Caco-2 (cell line): ENCODE data around the gene TBKBP1. TPM values are rescaled to one million over a fixed set of nuclear protein-coding genes. Genes with fewer than 3 reads are reported as not detected.

ENCODE experiments used
- BruUV-seq: library from RNA; stranded (reverse); fragments of 400-500 nt; replicated peaks from 2 replicates; lab custom pipeline; 2021; lab: Mats Ljungman, UMichigan
- CTCF ChIA-PET: fragments of 300-600 bp; sonication (Branson Sonifier 250); formaldehyde crosslinking; loops from one replicate; lab custom pipeline; 2022; ENCODE audit warnings: antibody characterized with exemption; lab: Charles Lee
- POLR2A ChIA-PET: fragments of 300-600 bp; sonication (Branson Sonifier 250); formaldehyde crosslinking; loops from one replicate; lab custom pipeline; 2022; ENCODE audit warnings: antibody characterized with exemption; lab: Charles Lee
- DNase-seq, 2 experiments: peaks; one replicate each; pipeline versions ENCODE4 v3.0.0 to v3.0.0-alpha.2; 2020 to 2022
- H3K27me3 ChIP-seq: replicated peaks from 2 replicates; pipeline ENCODE4 v1.6.0; 2011; ENCODE audit warnings: low read length; ENCODE audit not compliant: control insufficient read depth, insufficient read depth
- H3K36me3 ChIP-seq: 2 replicates; pipeline ENCODE4 v1.5.1; 2011; ENCODE audit warnings: low read length; ENCODE audit not compliant: control insufficient read depth, insufficient read depth
- H3K4me1 ChIP-seq: fragments of 250-450 bp; sonication (Bioruptor Pico); 2 replicates; pipeline ENCODE4 v1.5.1; 2020; ENCODE audit warnings: mild to moderate bottlenecking
- H3K4me3 ChIP-seq: 2 replicates; pipeline ENCODE4 v1.5.1; 2011; ENCODE audit warnings: low read depth, mild to moderate bottlenecking, control low read depth, low read length
- H3K9me3 ChIP-seq: fragments of 250-450 bp; sonication (Bioruptor Pico); 2 replicates; pipeline ENCODE4 v1.5.1; 2020; ENCODE audit warnings: mild to moderate bottlenecking, moderate library complexity
- H3K27ac Mint-ChIP-seq: one replicate; pipeline ENCODE4 v1.8.0; 2022; ENCODE audit warnings: mixed read lengths; ENCODE audit not compliant: unreplicated experiment
- H3K27me3 Mint-ChIP-seq: one replicate; pipeline ENCODE4 v1.8.0; 2022; ENCODE audit warnings: mixed read lengths; ENCODE audit not compliant: insufficient read depth, unreplicated experiment
- H3K36me3 Mint-ChIP-seq: one replicate; pipeline ENCODE4 v1.8.0; 2022; ENCODE audit warnings: mild to moderate bottlenecking, mixed read lengths; ENCODE audit not compliant: insufficient read depth, unreplicated experiment
- H3K4me1 Mint-ChIP-seq: one replicate; pipeline ENCODE4 v1.8.0; 2022; ENCODE audit warnings: low read depth, mixed read lengths; ENCODE audit not compliant: unreplicated experiment
- H3K4me3 Mint-ChIP-seq: one replicate; pipeline ENCODE4 v1.8.0; 2022; ENCODE audit warnings: mild to moderate bottlenecking, moderate library complexity, mixed read lengths; ENCODE audit not compliant: unreplicated experiment
- H3K9me3 Mint-ChIP-seq: one replicate; pipeline ENCODE4 v1.8.0; 2022; ENCODE audit warnings: mixed read lengths; ENCODE audit not compliant: unreplicated experiment
- intact Hi-C: fragments of 100-400 bp; cut with micrococcal nuclease; formaldehyde crosslinking; loops from one replicate; pipeline ENCODE4 v1.10.0; 2022; ENCODE audit not compliant: unreplicated experiment
- total RNA-seq: library from RNA; stranded (reverse); gene quantifications from 2 replicates; pipeline ENCODE4 v1.2.3, GENCODE V29; 2022
- TF ChIP-seq, protein P1 (sequence below), 2 experiments: fragments of 200-600 bp in 1 of 2; IDR thresholded peaks; 1 replicate in 1 of 2; 2 replicates in 1 of 2; pipeline versions ENCODE4 v1.5.1 to v1.8.0; 2011 to 2022; ENCODE audit warnings: antibody characterized with exemption in 1 of 2, control low read depth in 1 of 2, inconsistent platforms in 1 of 2, low read depth in 1 of 2, low read length in 1 of 2, mild to moderate bottlenecking in 1 of 2, moderate library complexity in 1 of 2; ENCODE audit not compliant: insufficient read depth in 1 of 2, severe bottlenecking in 1 of 2, unreplicated experiment in 1 of 2

TBKBP1 gene
- total RNA-seq, 1 experiment from 2014 or later, result 27.4 TPM

DNA sequence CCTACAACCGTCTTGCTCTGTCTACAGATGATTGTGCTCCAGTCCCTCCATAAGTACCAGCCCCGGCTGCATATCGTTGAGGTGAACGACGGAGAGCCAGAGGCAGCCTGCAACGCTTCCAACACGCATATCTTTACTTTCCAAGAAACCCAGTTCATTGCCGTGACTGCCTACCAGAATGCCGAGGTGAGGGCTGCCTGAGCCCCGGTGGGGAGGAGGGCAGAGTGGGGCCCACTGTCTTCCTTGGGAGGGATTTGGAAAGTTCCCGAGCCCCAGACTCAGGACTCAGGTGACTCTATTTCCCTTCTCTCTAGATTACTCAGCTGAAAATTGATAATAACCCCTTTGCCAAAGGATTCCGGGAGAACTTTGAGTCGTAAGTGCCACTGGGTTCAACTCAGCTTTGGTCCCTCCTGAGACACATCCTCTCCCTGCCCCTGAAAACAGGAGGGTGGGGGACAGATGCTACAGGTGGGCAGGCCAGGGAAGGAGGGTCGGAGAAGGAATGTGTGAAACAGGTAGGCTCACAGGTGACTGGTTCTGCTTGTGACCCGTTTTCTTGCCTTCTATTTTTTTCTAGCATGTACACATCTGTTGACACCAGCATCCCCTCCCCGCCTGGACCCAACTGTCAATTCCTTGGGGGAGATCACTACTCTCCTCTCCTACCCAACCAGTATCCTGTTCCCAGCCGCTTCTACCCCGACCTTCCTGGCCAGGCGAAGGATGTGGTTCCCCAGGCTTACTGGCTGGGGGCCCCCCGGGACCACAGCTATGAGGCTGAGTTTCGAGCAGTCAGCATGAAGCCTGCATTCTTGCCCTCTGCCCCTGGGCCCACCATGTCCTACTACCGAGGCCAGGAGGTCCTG is 50.4 kb downstream of the TBKBP1 start:
- Histone ChIP-seq H3K27me3 (no peaks in the 10 kb centered on the region; the same call in 1 of the 2 replicates), H3K36me3 (no peaks in the 10 kb centered on the region), H3K4me1 (0 out of 2 replicates have a peak, but pooled peaks cover 7% of the 10 kb centered on the region), H3K9me3 (0 out of 2 replicates have a peak, but pooled peaks cover 2% of the 10 kb centered on the region), H3K4me3 (no peak overlapping the region)
- Mint-ChIP-seq H3K27ac (no peak overlapping the region), H3K27me3 (peaks cover 34% of the 10 kb centered on the region), H3K9me3 (no peaks in the 10 kb centered on the region), H3K36me3 (no peaks in the 10 kb centered on the region), H3K4me1 (no peaks in the 10 kb centered on the region), H3K4me3 (no peak overlapping the region)
- CTCF ChIA-PET, result interaction anchor here (0.6 to 2.9 kb wide), 5 partner anchors 8 to 63 kb away, joined by 3 to 15 read pairs (median 5); partner anchors contain the start of gene TBX21
- BruUV-seq, result no TSS peak
- TF ChIP-seq, protein P1, sequence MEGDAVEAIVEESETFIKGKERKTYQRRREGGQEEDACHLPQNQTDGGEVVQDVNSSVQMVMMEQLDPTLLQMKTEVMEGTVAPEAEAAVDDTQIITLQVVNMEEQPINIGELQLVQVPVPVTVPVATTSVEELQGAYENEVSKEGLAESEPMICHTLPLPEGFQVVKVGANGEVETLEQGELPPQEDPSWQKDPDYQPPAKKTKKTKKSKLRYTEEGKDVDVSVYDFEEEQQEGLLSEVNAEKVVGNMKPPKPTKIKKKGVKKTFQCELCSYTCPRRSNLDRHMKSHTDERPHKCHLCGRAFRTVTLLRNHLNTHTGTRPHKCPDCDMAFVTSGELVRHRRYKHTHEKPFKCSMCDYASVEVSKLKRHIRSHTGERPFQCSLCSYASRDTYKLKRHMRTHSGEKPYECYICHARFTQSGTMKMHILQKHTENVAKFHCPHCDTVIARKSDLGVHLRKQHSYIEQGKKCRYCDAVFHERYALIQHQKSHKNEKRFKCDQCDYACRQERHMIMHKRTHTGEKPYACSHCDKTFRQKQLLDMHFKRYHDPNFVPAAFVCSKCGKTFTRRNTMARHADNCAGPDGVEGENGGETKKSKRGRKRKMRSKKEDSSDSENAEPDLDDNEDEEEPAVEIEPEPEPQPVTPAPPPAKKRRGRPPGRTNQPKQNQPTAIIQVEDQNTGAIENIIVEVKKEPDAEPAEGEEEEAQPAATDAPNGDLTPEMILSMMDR (IDR thresholded peaks at IDR 0.05; ENCODE audit: insufficient read depth in 1 of 2, low read depth in 1 of 2, low read length in 1 of 2, severe bottlenecking in 1 of 2, unreplicated experiment in 1 of 2), result no peak
- intact Hi-C loops, result no loop called here
- POLR2A ChIA-PET, result no interaction called here
- DNase-seq, result peak in 1 of 2 experiments; percentile 46

DNA sequence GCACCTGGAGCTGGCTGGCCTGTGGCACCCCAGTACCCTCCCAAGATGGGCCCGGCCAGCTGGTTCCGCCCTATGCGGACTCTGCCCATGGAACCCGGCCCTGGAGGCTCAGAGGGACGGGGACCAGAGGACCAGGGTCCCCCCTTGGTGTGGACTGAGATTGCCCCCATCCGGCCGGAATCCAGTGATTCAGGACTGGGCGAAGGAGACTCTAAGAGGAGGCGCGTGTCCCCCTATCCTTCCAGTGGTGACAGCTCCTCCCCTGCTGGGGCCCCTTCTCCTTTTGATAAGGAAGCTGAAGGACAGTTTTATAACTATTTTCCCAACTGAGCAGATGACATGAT is 51.0 kb downstream of the TBKBP1 start:
- no peak for DNase-seq
- Histone ChIP-seq H3K9me3 (0 out of 2 replicates have a peak, but pooled peaks cover 2% of the 10 kb centered on the region), H3K4me3 (no peak overlapping the region), H3K36me3 (no peaks in the 10 kb centered on the region), H3K27me3 (no peaks in the 10 kb centered on the region; the same call in 1 of the 2 replicates), H3K4me1 (0 out of 2 replicates have a peak, but pooled peaks cover 7% of the 10 kb centered on the region)
- Mint-ChIP-seq H3K36me3 (no peaks in the 10 kb centered on the region), H3K4me3 (no peak overlapping the region), H3K27ac (no peak overlapping the region), H3K4me1 (no peaks in the 10 kb centered on the region), H3K9me3 (no peaks in the 10 kb centered on the region), H3K27me3 (peaks cover 37% of the 10 kb centered on the region)
- intact Hi-C loops, result no loop called here
- TF ChIP-seq, protein P1 (IDR thresholded peaks at IDR 0.05; ENCODE audit: insufficient read depth in 1 of 2, low read depth in 1 of 2, low read length in 1 of 2, severe bottlenecking in 1 of 2, unreplicated experiment in 1 of 2), result no peak
- CTCF ChIA-PET, result interaction anchor here (1.1 to 2.9 kb wide), 2 partner anchors 12 to 26 kb away, joined by 3 to 15 read pairs; partner anchors contain the start of gene TBX21
- no TSS peak for BruUV-seq
- POLR2A ChIA-PET, result no interaction called here

DNA sequence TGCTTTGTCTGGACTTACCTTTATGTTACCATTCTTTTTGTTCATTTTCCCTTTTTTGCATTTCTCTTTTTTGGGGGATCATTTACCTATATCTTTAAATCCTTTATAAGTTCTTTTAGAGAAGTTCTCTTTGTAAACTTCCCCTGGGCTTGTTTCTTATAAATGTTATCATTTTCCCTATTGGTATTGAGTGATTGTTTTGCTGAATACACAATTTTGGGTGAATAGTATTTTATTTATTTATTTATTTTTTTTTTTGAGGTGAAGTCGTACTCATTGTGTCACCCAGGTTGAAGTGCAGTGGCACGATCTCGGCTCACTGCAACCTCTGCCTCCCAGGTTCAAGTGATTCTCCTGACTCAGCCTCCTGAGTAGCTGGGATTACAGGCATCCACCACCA is 57.5 kb downstream of the TBKBP1 start:
- Histone ChIP-seq H3K4me1 (no peaks in the 10 kb centered on the region), H3K27me3 (no peaks in the 10 kb centered on the region), H3K4me3 (no peak overlapping the region), H3K36me3 (no peaks in the 10 kb centered on the region), H3K9me3 (peaks cover 13% of the 10 kb centered on the region)
- CTCF ChIA-PET, result interaction anchor here (0.7 kb wide), 2 partner anchors 8 to 14 kb away, joined by 5 read pairs; no protein-coding TSS in a partner anchor
- no peak for DNase-seq
- H3K4me3 Mint-ChIP-seq, result no peak overlapping the region
- peaks cover 10% of the 10 kb centered on the region for H3K9me3 Mint-ChIP-seq
- no TSS peak for BruUV-seq
- no peaks in the 10 kb centered on the region for H3K36me3 Mint-ChIP-seq
- intact Hi-C loops, result no loop called here
- no peaks in the 10 kb centered on the region for H3K4me1 Mint-ChIP-seq
- H3K27ac Mint-ChIP-seq, result no peak overlapping the region
- POLR2A ChIA-PET, result interaction anchor here (0.7 kb wide), 1 partner anchor 1209 kb away, joined by 3 read pairs; no protein-coding TSS in a partner anchor
- H3K27me3 Mint-ChIP-seq, result peaks cover 30% of the 10 kb centered on the region
- TF ChIP-seq, protein P1 (IDR thresholded peaks at IDR 0.05; ENCODE audit: insufficient read depth in 1 of 2, low read depth in 1 of 2, low read length in 1 of 2, severe bottlenecking in 1 of 2, unreplicated experiment in 1 of 2), result no peak
